MM.1S (cell line): ENCODE measurements around the gene TBC1D8.

ENCODE experiments used
- DNase-seq: peaks from one replicate; pipeline ENCODE4 v3.0.0-alpha.2; 2015
- H2AFZ ChIP-seq: fragments of 300-600 bp; sonication (generic); 2 replicates; pipeline ENCODE4 v1.6.0; 2016; ENCODE audit warnings: antibody characterized with exemption, low read length
- H3F3A ChIP-seq: fragments of 300-600 bp; sonication (generic); 2 replicates; pipeline ENCODE4 v1.6.1; 2016; ENCODE audit warnings: mild to moderate bottlenecking, antibody characterized with exemption, low read length, moderate library complexity, mixed read lengths; ENCODE audit not compliant: insufficient read depth
- H3K27ac ChIP-seq: fragments of 300-600 bp; sonication (generic); 2 replicates; pipeline ENCODE4 v1.5.1; 2016; ENCODE audit warnings: mild to moderate bottlenecking, low read length
- H3K27me3 ChIP-seq: fragments of 300-600 bp; sonication (generic); replicated peaks from 2 replicates; pipeline ENCODE4 v1.6.0; 2016; ENCODE audit warnings: low read length; ENCODE audit not compliant: insufficient read depth
- H3K36me3 ChIP-seq: fragments of 300-600 bp; sonication (generic); replicated peaks from 2 replicates; pipeline ENCODE4 v1.6.1; 2016; ENCODE audit warnings: mild to moderate bottlenecking, low read length, mixed read lengths; ENCODE audit not compliant: insufficient read depth
- H3K4me1 ChIP-seq: fragments of 300-600 bp; sonication (generic); 2 replicates; pipeline ENCODE4 v1.6.1; 2016; ENCODE audit warnings: low read length, mixed read lengths
- H3K4me2 ChIP-seq: fragments of 300-600 bp; sonication (generic); 2 replicates; pipeline ENCODE4 v1.6.0; 2016; ENCODE audit warnings: low read depth, low read length
- H3K4me3 ChIP-seq: fragments of 300-600 bp; sonication (generic); 2 replicates; pipeline ENCODE4 v1.5.1; 2016; ENCODE audit warnings: low read length, mixed read lengths
- H3K79me2 ChIP-seq: fragments of 300-600 bp; sonication (generic); 2 replicates; pipeline ENCODE4 v1.6.1; 2016; ENCODE audit warnings: mixed run types, low read length, mixed read lengths
- H3K9ac ChIP-seq: fragments of 300-600 bp; sonication (generic); 2 replicates; pipeline ENCODE4 v1.6.1; 2016; ENCODE audit warnings: low read length, mixed read lengths
- H3K9me2 ChIP-seq: fragments of 300-600 bp; sonication (generic); replicated peaks from 2 replicates; pipeline ENCODE4 v1.6.1; 2016; ENCODE audit warnings: mild to moderate bottlenecking, low read length, mixed read lengths; ENCODE audit not compliant: insufficient read depth
- H3K9me3 ChIP-seq: fragments of 300-600 bp; sonication (generic); replicated peaks from 2 replicates; pipeline ENCODE4 v1.6.1; 2016; ENCODE audit warnings: mild to moderate bottlenecking, low read length, mixed read lengths; ENCODE audit not compliant: insufficient read depth
- H4K20me1 ChIP-seq: fragments of 300-600 bp; sonication (generic); 2 replicates; pipeline ENCODE4 v1.6.1; 2016; ENCODE audit warnings: mild to moderate bottlenecking, low read length, moderate library complexity, mixed read lengths; ENCODE audit not compliant: insufficient read depth
- EZH2 ChIP-seq: fragments of 300-600 bp; sonication (generic); optimal IDR thresholded peaks from 2 replicates; pipeline ENCODE3; 2017; ENCODE audit warnings: low read depth, mild to moderate bottlenecking, antibody characterized with exemption, low read length, mixed read lengths
- EZH2phosphoT487 ChIP-seq: fragments of 300-600 bp; sonication (generic); IDR thresholded peaks from 2 replicates; pipeline ENCODE4 v1.6.1; 2018; ENCODE audit warnings: antibody characterized with exemption, low read length
- TF ChIP-seq, protein P1 (sequence below): fragments of 300-600 bp; sonication (generic); IDR thresholded peaks from 2 replicates; pipeline ENCODE4 v1.5.1; 2016; ENCODE audit warnings: antibody characterized with exemption, low read length, mixed read lengths

Gene TBC1D8

DNA sequence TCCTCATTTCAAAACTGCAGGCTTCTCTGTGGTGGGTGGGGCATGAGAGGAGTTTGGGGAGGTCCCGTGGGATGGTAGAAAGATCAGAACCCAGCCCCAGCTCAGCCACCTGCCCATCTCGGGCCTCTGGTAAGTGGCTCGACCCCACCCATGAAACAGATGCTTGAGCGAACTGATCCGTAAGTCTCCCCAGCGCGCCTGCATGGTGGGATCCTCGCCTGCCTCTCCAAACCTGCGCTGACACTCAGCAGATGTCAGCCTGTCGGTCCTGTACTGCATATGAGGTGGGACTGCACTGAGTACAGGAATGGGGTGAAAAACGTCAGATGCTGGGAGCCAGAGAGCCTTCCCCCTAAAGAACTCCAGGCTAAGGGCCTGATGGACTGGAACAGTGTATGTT lies 165.0 kb downstream of the TBC1D8 start:
- no peak overlapping the region for H2AFZ ChIP-seq
- H3K9ac ChIP-seq: no peak overlapping the region
- H3K9me2 ChIP-seq: no peaks in the 10 kb centered on the region
- H3K9me3 ChIP-seq: no peaks in the 10 kb centered on the region
- H3F3A ChIP-seq: no peaks in the 10 kb centered on the region
- H3K4me1 ChIP-seq: no peaks in the 10 kb centered on the region
- H3K27me3 ChIP-seq: no peaks in the 10 kb centered on the region
- H4K20me1 ChIP-seq: no peaks in the 10 kb centered on the region
- H3K27ac ChIP-seq: no peak overlapping the region
- H3K4me2 ChIP-seq: no peak overlapping the region
- no peak overlapping the region for H3K4me3 ChIP-seq
- H3K36me3 ChIP-seq: no peaks in the 10 kb centered on the region
- no peak for DNase-seq
- H3K79me2 ChIP-seq: no peaks in the 10 kb centered on the region
- TF ChIP-seq, protein P1, sequence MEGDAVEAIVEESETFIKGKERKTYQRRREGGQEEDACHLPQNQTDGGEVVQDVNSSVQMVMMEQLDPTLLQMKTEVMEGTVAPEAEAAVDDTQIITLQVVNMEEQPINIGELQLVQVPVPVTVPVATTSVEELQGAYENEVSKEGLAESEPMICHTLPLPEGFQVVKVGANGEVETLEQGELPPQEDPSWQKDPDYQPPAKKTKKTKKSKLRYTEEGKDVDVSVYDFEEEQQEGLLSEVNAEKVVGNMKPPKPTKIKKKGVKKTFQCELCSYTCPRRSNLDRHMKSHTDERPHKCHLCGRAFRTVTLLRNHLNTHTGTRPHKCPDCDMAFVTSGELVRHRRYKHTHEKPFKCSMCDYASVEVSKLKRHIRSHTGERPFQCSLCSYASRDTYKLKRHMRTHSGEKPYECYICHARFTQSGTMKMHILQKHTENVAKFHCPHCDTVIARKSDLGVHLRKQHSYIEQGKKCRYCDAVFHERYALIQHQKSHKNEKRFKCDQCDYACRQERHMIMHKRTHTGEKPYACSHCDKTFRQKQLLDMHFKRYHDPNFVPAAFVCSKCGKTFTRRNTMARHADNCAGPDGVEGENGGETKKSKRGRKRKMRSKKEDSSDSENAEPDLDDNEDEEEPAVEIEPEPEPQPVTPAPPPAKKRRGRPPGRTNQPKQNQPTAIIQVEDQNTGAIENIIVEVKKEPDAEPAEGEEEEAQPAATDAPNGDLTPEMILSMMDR: no peak
- TF ChIP-seq EZH2phosphoT487 (no peak), EZH2 (no peak)

- H3F3A ChIP-seq: no peaks in the 10 kb centered on the region
- no peaks in the 10 kb centered on the region for H3K9me3 ChIP-seq
- no peaks in the 10 kb centered on the region for H3K27me3 ChIP-seq
- H3K27ac ChIP-seq: no peak overlapping the region
- no peaks in the 10 kb centered on the region for H3K36me3 ChIP-seq
- H3K79me2 ChIP-seq: no peaks in the 10 kb centered on the region
- no peaks in the 10 kb centered on the region for H3K9me2 ChIP-seq
- no peak overlapping the region for H3K9ac ChIP-seq
- DNase-seq: peak; percentile 70
- H2AFZ ChIP-seq: no peak overlapping the region
- H3K4me3 ChIP-seq: no peak overlapping the region
- H3K4me1 ChIP-seq: no peaks in the 10 kb centered on the region
- no peaks in the 10 kb centered on the region for H4K20me1 ChIP-seq
- H3K4me2 ChIP-seq: no peak overlapping the region
- TF ChIP-seq, protein P1: peak; percentile 83
- TF ChIP-seq EZH2phosphoT487 (no peak), EZH2 (no peak)
These were observed 166.3 kb downstream of the TBC1D8 start for GRCh38 chr2:100984892-100985307.

DNA sequence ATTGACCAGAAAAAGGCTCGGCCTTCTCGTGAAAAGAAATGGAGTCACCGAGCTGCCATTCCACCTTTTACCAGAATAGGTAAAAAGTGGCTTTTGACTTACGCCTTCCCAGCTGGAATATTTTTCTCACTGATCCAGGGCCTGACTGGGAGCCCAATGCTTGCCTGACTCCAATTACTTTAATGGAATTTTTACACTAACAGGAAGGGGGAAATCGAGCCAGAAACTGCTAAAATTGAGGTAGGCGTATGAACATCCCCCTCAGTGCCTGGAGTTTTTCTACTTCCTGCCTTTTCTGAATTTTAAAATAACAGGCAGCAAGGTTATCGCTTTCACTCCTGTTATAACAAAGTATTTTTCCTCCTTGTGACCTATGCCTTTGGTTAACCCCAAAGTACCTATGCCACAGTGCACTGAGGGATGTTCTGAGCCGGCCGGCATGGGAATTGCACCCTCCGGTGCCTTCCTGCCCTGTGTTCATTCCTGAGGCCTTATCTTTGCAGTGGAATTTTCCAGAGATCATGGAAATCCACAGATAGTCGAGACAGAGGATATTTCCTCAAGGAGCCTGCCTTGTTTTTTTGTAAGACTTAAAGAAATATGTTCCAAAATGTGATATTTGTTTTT lies 167.4 kb downstream of the TBC1D8 start:
- Histone ChIP-seq H2AFZ (no peak overlapping the region), H3K27me3 (no peaks in the 10 kb centered on the region), H3K79me2 (no peaks in the 10 kb centered on the region), H3K4me2 (no peak overlapping the region), H3K27ac (no peak overlapping the region), H3K4me3 (no peak overlapping the region), H3K4me1 (no peaks in the 10 kb centered on the region), H3K9me3 (no peaks in the 10 kb centered on the region), H3K36me3 (no peaks in the 10 kb centered on the region), H4K20me1 (no peaks in the 10 kb centered on the region), H3F3A (no peaks in the 10 kb centered on the region), H3K9ac (no peak overlapping the region), H3K9me2 (no peaks in the 10 kb centered on the region)
- TF ChIP-seq EZH2: no peak
- TF ChIP-seq EZH2phosphoT487: no peak
- TF ChIP-seq, protein P1: no peak
- DNase-seq: no peak
